GM10248 (cell line): ENCODE data around the gene FAM234B.

Experiments
- CTCF ChIA-PET: fragments of 300-600 bp; sonication (Branson Sonifier 250); formaldehyde crosslinking; extraction: SDS; loops from one replicate; lab custom pipeline; 2021; ENCODE audit warnings: antibody characterized with exemption; lab: Yijun Ruan, JAX
- POLR2A ChIA-PET: fragments of 350-650 bp; sonication (Branson Sonifier 250); formaldehyde crosslinking; extraction: SDS; loops from one replicate; lab custom pipeline; 2020; ENCODE audit warnings: antibody characterized with exemption; lab: Yijun Ruan, JAX
- DNase-seq: peaks from one replicate; pipeline ENCODE4 v3.0.0; 2012; ENCODE audit errors: extremely low spot score
- CTCF ChIP-seq: IDR thresholded peaks from 2 replicates; pipeline ENCODE4 v1.5.1; 2012; ENCODE audit warnings: mild to moderate bottlenecking, low read depth; ENCODE audit errors: extremely low read depth, missing control alignments, control extremely low read depth

Gene FAM234B

GRCh38 chr12:13002301-13003097 is 41.7 kb upstream of the FAM234B start:
- CTCF ChIA-PET = no interaction called here
- no peak for DNase-seq
- POLR2A ChIA-PET = no interaction called here
- TF ChIP-seq CTCF = no peak

GRCh38 chr12:13004361-13004760 is 39.8 kb upstream of the FAM234B start:
- CTCF ChIA-PET = interaction anchor here (1.4 kb wide), 1 partner anchor 88 kb away, joined by 4 read pairs; no protein-coding TSS in a partner anchor
- no peak for TF ChIP-seq CTCF

GRCh38 chr12:13004986-13005385 is 39.2 kb upstream of the FAM234B start:
- POLR2A ChIA-PET = no interaction called here
- CTCF ChIA-PET = interaction anchor here (1.4 kb wide), 1 partner anchor 89 kb away, joined by 4 read pairs; no protein-coding TSS in a partner anchor
- no peak for TF ChIP-seq CTCF
- DNase-seq = no peak

More at GRCh38 chr12:13004361-13004760, 39.8 kb upstream of the FAM234B start:
- POLR2A ChIA-PET = no interaction called here
- DNase-seq = no peak

GRCh38 chr12:13005649-13006048 is 38.5 kb upstream of the FAM234B start:
- POLR2A ChIA-PET = no interaction called here
- CTCF ChIA-PET = interaction anchor here (0.8 kb wide), 1 partner anchor 206 kb away, joined by 3 read pairs; no protein-coding TSS in a partner anchor
- TF ChIP-seq CTCF = no peak
- DNase-seq = no peak

- ChIA-PET POLR2A (no interaction called here), CTCF (interaction anchor here (1.1 kb wide), 1 partner anchor 206 kb away, joined by 3 read pairs; no protein-coding TSS in a partner anchor)
- DNase-seq = no peak
- no peak for TF ChIP-seq CTCF
Observed at GRCh38 chr12:13007496-13008233, 36.5 kb upstream of the FAM234B start.

GRCh38 chr12:13008741-13009380 is 35.3 kb upstream of the FAM234B start:
- no peak for TF ChIP-seq CTCF
- POLR2A ChIA-PET = no interaction called here
- CTCF ChIA-PET = interaction anchor here (1.1 kb wide), 1 partner anchor 204 kb away, joined by 3 read pairs; no protein-coding TSS in a partner anchor
- DNase-seq = no peak
